ENCODE data around the gene KIF2A. TPM values are rescaled to one million over a fixed set of nuclear protein-coding genes. Genes with fewer than 3 reads are reported as not detected.

Gene KIF2A
- total and polyA plus RNA-seq, 9 of the 15 experiments (the other 6 are each of a cell fraction or from before 2014, with no cell fraction given), result 42.6 to 126 (median 77.6) TPM

GRCh38 chr5:62305715-62306322 is at the start of gene KIF2A (continued):
- TF ChIP-seq JUN (IDR thresholded peaks at IDR 0.05; ENCODE audit: borderline replicate concordance, low read depth, low read length) (peak; percentile 71; the same call in 1 of the 2 replicates), JUN (CRISPR knock-in tag; IDR thresholded peaks at IDR 0.05; ENCODE audit: borderline replicate concordance) (no peak), GATAD2B (IDR thresholded peaks at IDR 0.05; ENCODE audit: borderline replicate concordance) (peak; percentile 93; the same call in 1 of the 2 replicates), NELFE (IDR thresholded peaks at IDR 0.05; ENCODE audit: insufficient read depth, insufficient read length) (no peak), SREBF2 (CRISPR knock-in tag; IDR thresholded peaks at IDR 0.05) (0 out of 2 replicates have a peak, but pooled peaks have one; percentile 71), ZBTB11 (CRISPR knock-in tag; IDR thresholded peaks at IDR 0.05) (peak in 1 of 3 experiments; percentile 72; a peak in 1 of 6 replicates), ZNF143 (CRISPR knock-in tag; IDR thresholded peaks at IDR 0.05) (no peak), FOXA1 (IDR thresholded peaks at IDR 0.05; ENCODE audit: borderline replicate concordance) (no peak), ZSCAN29 (IDR thresholded peaks at IDR 0.05) (no peak), CBFA2T3 (IDR thresholded peaks at IDR 0.05) (no peak), SRSF7 (optimal IDR thresholded peaks at IDR 0.05; ENCODE audit: low read depth, low read length) (no peak), BMI1 (IDR thresholded peaks at IDR 0.05; ENCODE audit: low read length) (no peak), REST (IDR thresholded peaks at IDR 0.05; ENCODE audit: borderline replicate concordance) (peak; percentile 28; the same call in 1 of the 2 replicates), REST (CRISPR knock-in tag; IDR thresholded peaks at IDR 0.05; ENCODE audit: low read depth) (no peak; the same call in 1 of the 2 replicates)
